Activated naive CD8-positive, alpha-beta T cell treated with anti-CD3 and anti-CD28 coated beads, Interleukin-2, amount 10 ng/mL, durations not matched to agents 7 days and 5 days (primary cell): ENCODE measurements around the gene LRRC73. TPM values are rescaled to one million over a fixed set of nuclear protein-coding genes. Genes with fewer than 3 reads are reported as not detected.
"Not testable (repeated sequence)": the region's sequence is repeated elsewhere in the genome, so short reads cannot be mapped to it uniquely, and the experiment has no call there.

Experiments
- ATAC-seq: fragments of 150-1000 bp; cut with Tn5 transposase; one replicate; pipeline ENCODE4 v1.10.0; 2021; ENCODE audit warnings: low read depth, moderate library complexity
- POLR2A ChIA-PET: fragments of 350-600 bp; sonication (Branson Sonifier 250); formaldehyde crosslinking; loops from one replicate; lab custom pipeline; 2021; ENCODE audit warnings: antibody characterized with exemption; lab: Charles Lee
- DNase-seq: peaks from one replicate; pipeline ENCODE4 v3.0.0; 2021
- H3K27ac Mint-ChIP-seq: one replicate; pipeline ENCODE4 v1.8.0; 2022; ENCODE audit warnings: mild to moderate bottlenecking, mixed read lengths
- H3K27me3 Mint-ChIP-seq: one replicate; pipeline ENCODE4 v1.8.0; 2022; ENCODE audit warnings: mild to moderate bottlenecking, moderate library complexity, mixed read lengths
- H3K36me3 Mint-ChIP-seq: one replicate; pipeline ENCODE4 v1.8.0; 2021; ENCODE audit warnings: mild to moderate bottlenecking, mixed read lengths
- H3K4me1 Mint-ChIP-seq: one replicate; pipeline ENCODE4 v1.8.0; 2021; ENCODE audit warnings: mixed read lengths
- H3K4me3 Mint-ChIP-seq: one replicate; pipeline ENCODE4 v1.8.0; 2022; ENCODE audit warnings: mild to moderate bottlenecking, moderate library complexity, mixed read lengths
- H3K9me3 Mint-ChIP-seq: one replicate; pipeline ENCODE4 v1.8.0; 2021; ENCODE audit warnings: mixed read lengths
- total RNA-seq, 2 experiments: library from RNA; stranded (reverse); gene quantifications; one replicate each; pipeline ENCODE4 v1.2.3, GENCODE V29; 2021

LRRC73 gene, protein sequence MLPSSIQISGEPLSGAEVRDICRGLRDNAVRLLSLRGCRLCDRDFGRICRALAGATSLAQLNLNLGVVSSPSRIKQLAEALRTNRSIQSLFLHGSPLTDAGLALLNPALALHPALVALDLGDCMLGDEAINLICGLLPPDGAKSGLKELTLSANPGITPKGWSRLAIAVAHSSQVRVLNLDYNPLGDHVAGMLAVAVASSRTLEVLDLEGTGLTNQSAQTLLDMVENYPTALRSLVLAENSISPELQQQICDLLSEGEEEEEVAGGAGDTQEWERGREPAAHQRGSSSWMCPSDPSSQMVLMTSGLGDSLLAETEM
- under 1 TPM; 0.33 to 0.37 TPM for total RNA-seq

DNA sequence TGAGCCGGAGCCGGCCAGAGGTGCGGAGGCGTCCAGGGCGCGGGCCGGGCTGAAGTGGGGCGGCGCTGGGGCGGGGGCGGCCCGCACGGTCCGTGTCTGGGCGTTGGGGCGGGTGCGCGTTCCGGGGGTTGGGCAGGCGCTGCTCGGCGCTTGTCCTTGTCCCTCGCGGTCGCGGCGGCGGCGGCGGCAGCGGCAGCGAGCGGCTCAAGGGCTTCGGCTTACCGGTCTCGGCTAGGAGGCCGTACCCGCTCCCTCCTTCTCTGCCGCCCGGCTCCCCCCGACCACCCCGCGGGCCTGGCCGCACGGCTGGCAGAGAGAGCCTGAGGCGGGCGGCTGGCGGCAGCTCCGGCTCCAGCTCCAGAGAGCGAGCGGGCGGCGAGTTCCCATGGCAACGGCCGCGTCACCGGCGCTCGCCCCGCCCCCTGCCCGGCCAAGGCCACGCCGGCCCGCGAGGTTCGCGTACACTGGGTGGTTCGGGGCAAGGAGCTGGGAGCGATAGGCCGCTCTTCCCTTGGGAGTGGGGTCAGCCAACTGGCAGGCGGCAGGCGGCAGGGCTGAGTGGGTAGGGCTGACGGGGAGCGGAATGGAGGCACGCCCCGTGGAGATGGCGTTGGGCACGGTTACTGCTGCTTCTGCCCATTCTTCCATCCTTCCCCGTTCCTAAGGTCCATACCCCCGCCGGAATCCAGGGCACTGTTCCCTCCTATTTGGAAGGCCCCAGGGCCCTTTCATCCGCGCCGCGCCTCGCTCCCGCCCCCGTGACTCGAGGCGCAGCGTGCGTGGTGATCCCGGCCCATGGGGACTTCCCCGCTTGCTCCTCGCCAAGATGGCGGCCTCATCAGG, at the start of gene LRRC73:
LRRC73 (minus strand) TSS at position 363 of the 843 bp plus-strand sequence. CDS start 561 bp downstream, outside the sequence.
- DNase-seq, result peak; percentile 88
- H3K27me3 Mint-ChIP-seq, result peaks cover 18% of the 10 kb centered on the region
- H3K4me1 Mint-ChIP-seq, result peaks cover 16% of the 10 kb centered on the region
- H3K27ac Mint-ChIP-seq, result no peak within 1 kb of the TSS
- POLR2A ChIA-PET, result interaction anchor here (0.6 to 1.2 kb wide), 6 partner anchors 12 to 286 kb away, joined by 3 to 5 read pairs (median 3); partner anchors contain the start of gene DNPH1
- H3K4me3 Mint-ChIP-seq, result peak within 1 kb of the TSS; percentile 86
- H3K36me3 Mint-ChIP-seq, result peaks cover 17% of the 10 kb centered on the region
- H3K9me3 Mint-ChIP-seq, result no peaks in the 10 kb centered on the region
- peak; percentile 66 for ATAC-seq

DNA sequence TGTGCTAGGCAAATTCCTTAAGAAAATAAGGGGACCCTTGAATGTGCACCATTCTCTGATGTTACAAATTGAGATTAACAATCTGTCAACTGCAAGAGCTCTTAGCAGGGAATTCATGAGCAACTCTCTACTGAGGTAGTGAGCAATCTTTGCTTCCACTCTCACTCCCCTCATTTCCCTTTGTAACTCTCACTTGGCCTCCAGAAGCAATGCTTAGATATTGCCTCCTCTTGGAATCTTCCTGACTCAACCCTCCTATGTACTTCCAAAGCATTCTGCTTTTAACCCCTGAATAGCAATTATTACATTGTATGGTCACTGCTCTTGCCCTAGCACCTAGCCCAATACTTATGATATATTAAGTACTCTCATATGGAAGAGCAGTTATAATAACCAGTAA, 49.2 kb upstream of the LRRC73 start:
- Mint-ChIP-seq H3K4me3 (no peak overlapping the region), H3K4me1 (no peaks in the 10 kb centered on the region), H3K9me3 (no peaks in the 10 kb centered on the region), H3K36me3 (peaks cover 18% of the 10 kb centered on the region), H3K27me3 (no peaks in the 10 kb centered on the region), H3K27ac (no peak overlapping the region)
- no peak for DNase-seq
- POLR2A ChIA-PET, result no interaction called here
- ATAC-seq, result no peak

DNA sequence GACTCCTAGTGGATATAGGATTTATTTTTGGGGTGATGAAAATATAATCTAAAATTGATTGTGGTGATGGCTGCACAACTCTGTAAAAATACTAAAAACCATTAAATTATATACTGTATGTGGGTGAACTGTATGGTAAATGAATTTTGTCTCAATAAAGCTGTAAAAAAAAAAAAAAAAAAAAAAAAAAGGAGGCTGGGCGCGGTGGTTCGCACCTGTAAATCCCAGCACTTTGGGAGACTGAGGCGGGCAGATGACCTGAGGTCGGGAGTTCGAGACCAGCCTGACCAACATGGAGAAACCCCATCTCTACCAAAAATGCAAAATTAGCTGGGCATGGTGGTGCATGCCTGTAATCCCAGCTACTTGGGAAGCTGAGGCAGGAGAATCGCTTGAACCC, 47.5 kb upstream of the LRRC73 start:
- H3K4me3 Mint-ChIP-seq, H3K27ac Mint-ChIP-seq, DNase-seq, H3K9me3 Mint-ChIP-seq, H3K4me1 Mint-ChIP-seq, ATAC-seq, H3K27me3 Mint-ChIP-seq: not testable (repeated sequence)
- POLR2A ChIA-PET, result interaction anchor here (0.6 kb wide), 1 partner anchor 62 kb away, joined by 3 read pairs; no protein-coding TSS in a partner anchor
- H3K36me3 Mint-ChIP-seq, result peaks cover 23% of the 10 kb centered on the region

DNA sequence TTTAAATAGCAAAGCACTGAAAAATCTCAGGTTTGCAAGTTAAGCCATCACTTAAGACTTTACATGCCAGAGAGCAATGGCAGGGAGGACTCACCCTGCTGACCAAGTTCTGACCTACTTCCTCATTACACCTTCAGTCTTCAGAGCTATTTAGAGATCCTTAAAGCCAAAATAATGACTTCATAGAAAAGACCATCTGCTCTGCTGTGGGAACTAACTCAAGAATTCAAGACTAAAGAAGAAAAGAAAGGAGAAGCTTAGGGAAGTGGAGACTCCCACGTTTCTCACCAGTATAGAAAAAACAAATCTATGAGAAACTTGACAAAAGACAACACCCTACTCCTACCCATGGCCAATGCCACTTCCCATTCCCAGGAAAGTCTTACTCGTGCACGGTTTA, 37.1 kb upstream of the LRRC73 start:
- Mint-ChIP-seq H3K36me3 (peaks cover 38% of the 10 kb centered on the region), H3K4me3 (no peak overlapping the region), H3K27me3 (no peaks in the 10 kb centered on the region), H3K4me1 (peaks cover 2% of the 10 kb centered on the region), H3K27ac (no peak overlapping the region), H3K9me3 (no peaks in the 10 kb centered on the region)
- DNase-seq (no peak), ATAC-seq (no peak)
- POLR2A ChIA-PET, result no interaction called here

DNA sequence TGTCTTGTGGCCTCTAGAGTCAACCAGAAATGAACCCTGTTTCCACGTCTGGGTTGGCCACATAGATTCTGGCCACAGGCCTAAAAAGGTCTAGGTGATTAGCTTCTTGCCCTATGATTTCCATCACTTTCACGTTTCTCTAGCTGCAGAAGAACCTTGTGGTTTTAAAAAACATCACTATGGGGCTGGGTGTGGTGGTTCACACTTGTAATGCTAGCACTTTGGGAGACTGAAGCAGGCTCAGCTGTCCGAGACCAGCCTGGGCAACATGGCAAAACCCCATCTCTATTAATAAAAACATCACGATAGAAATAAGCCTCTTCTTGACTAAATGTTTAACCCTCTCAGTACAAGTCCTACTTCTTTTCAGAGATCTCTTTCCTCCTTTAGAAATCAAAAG, 34.3 kb upstream of the LRRC73 start:
- ATAC-seq, result no peak
- Mint-ChIP-seq H3K36me3 (peaks cover 40% of the 10 kb centered on the region), H3K27me3 (no peaks in the 10 kb centered on the region), H3K4me3 (no peak overlapping the region), H3K9me3 (no peaks in the 10 kb centered on the region), H3K4me1 (peaks cover 2% of the 10 kb centered on the region), H3K27ac (no peak overlapping the region)
- POLR2A ChIA-PET, result no interaction called here
- no peak for DNase-seq

DNA sequence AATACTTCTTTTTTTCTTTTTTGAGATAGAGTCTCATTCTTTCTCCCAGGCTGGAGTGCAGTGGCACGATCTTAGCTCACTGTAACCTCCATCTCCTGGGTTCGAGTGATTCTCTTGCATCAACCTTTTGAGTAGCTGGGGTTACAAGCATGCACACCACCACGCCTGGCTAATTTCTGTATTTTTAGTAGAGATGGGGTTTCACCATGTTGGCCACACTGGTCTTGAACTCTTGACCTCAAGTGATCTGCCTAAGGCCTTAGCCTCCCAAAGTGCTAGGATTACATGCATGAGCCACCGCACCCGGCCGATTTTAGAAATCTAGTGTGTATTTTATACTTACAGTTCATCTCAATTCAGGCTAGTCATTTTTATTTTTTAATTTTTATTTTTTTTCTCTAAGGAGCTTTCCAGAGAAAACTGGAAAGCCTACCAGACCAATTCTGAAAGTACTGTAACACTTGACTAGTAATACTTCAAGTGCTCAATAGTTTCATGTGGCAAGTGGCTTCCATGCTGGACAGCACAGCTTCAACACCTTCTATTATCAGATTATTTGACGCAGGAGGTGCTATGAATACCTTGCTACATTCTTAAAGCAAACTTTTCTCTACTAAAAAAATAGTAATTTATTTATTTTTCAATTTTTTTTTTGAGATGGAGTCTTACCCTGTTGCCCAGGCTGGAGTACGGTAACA, 31.8 kb upstream of the LRRC73 start:
- H3K4me1 Mint-ChIP-seq, result peaks cover 2% of the 10 kb centered on the region
- DNase-seq (no peak), ATAC-seq (no peak)
- no peaks in the 10 kb centered on the region for H3K27me3 Mint-ChIP-seq
- H3K9me3 Mint-ChIP-seq, result no peaks in the 10 kb centered on the region
- no peak overlapping the region for H3K27ac Mint-ChIP-seq
- H3K4me3 Mint-ChIP-seq, result no peak overlapping the region
- H3K36me3 Mint-ChIP-seq, result peaks cover 48% of the 10 kb centered on the region
- POLR2A ChIA-PET, result no interaction called here

DNA sequence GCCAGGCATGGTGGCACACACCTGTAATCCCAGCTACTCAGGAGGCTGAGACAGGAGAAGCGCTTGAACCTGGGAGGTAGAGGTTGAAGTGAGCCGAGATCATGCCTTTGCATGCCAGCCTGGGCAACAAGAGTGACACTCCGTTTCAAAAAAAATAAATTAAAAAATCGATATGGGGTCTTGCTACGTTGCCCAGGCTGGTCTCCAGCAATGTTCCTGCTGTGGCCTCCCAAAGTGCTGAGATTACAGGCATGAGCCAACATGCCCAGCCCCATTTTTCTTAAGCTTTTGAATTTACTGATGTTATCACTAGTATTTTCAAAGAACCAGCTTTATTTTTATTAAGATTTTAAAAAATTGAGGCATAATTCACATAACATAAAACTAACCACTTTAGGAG, 30.4 kb upstream of the LRRC73 start:
- peaks cover 38% of the 10 kb centered on the region for H3K36me3 Mint-ChIP-seq
- no peaks in the 10 kb centered on the region for H3K9me3 Mint-ChIP-seq
- no peak overlapping the region for H3K4me3 Mint-ChIP-seq
- no peak overlapping the region for H3K27ac Mint-ChIP-seq
- ATAC-seq, result no peak
- DNase-seq, result no peak
- H3K4me1 Mint-ChIP-seq, result peaks cover 2% of the 10 kb centered on the region
- H3K27me3 Mint-ChIP-seq, result no peaks in the 10 kb centered on the region
- POLR2A ChIA-PET, result no interaction called here

DNA sequence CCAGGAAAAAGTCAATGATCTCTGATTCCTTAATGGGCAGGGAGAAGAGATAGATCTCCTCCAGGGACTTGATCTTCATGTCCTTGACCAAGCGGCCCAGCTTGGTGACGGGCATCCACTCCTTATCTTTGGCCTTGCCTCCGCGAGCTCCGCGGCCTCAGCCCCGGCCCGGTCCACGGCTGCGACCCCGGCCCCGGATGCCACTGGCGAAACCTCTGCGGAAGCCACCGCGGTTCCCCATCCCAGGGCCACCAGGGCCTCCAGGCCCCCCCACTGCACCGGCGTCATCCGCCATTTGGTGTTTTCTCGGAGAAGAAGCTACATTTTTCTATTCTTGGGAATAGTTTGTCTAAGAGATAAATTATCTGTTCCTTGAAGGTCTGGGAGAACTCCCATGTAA, 29.3 kb upstream of the LRRC73 start:
- H3K4me1 Mint-ChIP-seq, POLR2A ChIA-PET, DNase-seq, H3K27me3 Mint-ChIP-seq, ATAC-seq, H3K9me3 Mint-ChIP-seq, H3K27ac Mint-ChIP-seq, H3K4me3 Mint-ChIP-seq: not testable (repeated sequence)
- H3K36me3 Mint-ChIP-seq, result peaks cover 34% of the 10 kb centered on the region

DNA sequence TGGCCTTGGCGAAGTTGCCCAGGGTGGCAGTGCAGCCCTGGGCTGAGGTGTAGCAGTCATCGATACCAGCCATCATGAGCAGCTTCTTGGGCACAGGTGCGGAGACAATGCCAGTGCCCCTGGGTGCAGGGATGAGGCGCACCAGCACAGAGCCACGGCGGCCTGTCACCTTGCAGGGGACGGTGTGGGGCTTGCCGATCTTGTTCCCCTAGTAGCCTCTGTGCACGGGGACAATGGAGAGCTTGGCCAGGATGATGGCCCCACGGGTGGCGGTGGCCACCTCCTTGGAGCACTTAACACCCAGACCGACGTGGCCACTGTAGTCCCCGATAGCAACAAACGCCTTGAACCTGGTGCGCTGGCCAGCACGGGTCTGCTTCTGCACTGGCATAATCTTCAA, 28.8 kb upstream of the LRRC73 start:
- not testable (repeated sequence) for H3K27ac Mint-ChIP-seq, H3K27me3 Mint-ChIP-seq, ATAC-seq, DNase-seq, H3K9me3 Mint-ChIP-seq, H3K4me3 Mint-ChIP-seq, H3K4me1 Mint-ChIP-seq
- POLR2A ChIA-PET, result interaction anchor here (1.1 kb wide), 1 partner anchor 9 kb away, joined by 3 read pairs; no protein-coding TSS in a partner anchor
- peaks cover 32% of the 10 kb centered on the region for H3K36me3 Mint-ChIP-seq

DNA sequence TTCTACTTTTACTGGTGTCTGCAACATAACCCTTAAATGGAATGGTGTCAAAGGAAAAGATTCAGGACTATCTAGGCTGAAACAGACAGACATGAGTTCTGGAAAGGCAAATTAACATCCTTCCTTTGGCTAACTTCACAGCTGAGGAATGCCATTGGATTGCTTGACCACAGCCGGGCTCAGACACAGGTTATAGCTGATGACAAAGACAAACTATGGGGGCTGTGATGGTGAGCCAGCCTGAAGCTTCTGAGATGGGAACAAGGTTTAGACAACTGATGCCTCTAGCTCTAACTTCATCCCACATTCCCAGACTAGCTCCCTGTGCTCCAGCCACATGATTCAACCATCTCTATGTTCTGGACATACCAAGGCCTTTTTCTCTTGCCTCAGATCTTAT, 22.1 kb upstream of the LRRC73 start:
- H3K27ac Mint-ChIP-seq, result no peak overlapping the region
- H3K4me1 Mint-ChIP-seq, result no peaks in the 10 kb centered on the region
- DNase-seq (no peak), ATAC-seq (no peak)
- H3K4me3 Mint-ChIP-seq, result no peak overlapping the region
- POLR2A ChIA-PET, result interaction anchor here (0.6 kb wide), 1 partner anchor 12 kb away, joined by 3 read pairs; no protein-coding TSS in a partner anchor
- peaks cover 28% of the 10 kb centered on the region for H3K36me3 Mint-ChIP-seq
- H3K27me3 Mint-ChIP-seq, result no peaks in the 10 kb centered on the region
- no peaks in the 10 kb centered on the region for H3K9me3 Mint-ChIP-seq

DNA sequence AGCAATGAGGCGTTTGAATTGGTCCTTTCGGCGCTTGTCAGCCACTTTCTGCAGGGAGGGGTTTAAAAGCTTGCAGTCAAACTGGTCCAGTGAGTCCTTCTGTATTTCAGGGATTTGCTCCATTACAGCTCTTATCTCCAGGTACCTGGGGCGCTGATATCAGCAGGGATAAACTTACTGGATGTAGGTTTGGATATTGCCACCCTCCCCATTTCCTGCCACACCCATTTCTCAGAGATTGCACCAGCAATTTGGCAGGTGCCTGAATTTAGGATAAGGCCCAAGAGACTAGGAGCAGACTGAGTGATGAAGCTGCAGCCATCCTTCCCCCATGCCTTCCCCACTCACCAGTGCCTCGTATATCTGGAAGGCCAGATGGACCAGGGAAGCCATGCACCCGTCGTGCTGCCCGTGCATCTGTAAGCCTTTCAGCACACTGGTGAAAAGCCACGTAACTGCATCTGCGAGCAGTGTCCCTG, 14.4 kb upstream of the LRRC73 start:
- ATAC-seq, result no peak
- DNase-seq, result no peak
- no peaks in the 10 kb centered on the region for H3K9me3 Mint-ChIP-seq
- peak overlapping the region; percentile 15 for H3K27ac Mint-ChIP-seq
- no peak overlapping the region for H3K4me3 Mint-ChIP-seq
- POLR2A ChIA-PET, result interaction anchor here (0.5 to 0.6 kb wide), 2 partner anchors 45 to 1146 kb away, joined by 3 to 4 read pairs; no protein-coding TSS in a partner anchor
- H3K36me3 Mint-ChIP-seq, result peaks cover 24% of the 10 kb centered on the region
- no peaks in the 10 kb centered on the region for H3K4me1 Mint-ChIP-seq
- H3K27me3 Mint-ChIP-seq, result no peaks in the 10 kb centered on the region

DNA sequence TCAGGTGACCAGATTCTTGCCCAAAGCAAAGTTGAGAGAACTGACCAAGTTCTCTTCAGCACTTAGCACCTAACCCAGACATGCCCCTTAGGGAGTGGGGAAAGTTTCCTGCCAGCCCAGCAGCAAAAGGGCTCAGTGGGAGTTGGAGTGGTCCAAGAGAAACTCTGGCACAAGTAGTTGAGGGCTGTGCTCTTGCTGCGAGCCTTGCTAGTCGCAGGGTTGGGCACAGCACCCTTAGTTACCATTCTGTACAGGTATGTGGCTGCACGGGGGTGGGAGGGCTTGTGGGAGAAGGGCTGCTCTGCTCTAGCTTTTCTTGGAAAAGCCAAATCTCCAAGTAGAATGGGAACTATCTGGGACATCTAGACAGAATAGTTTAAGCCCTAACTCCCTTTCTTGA, 13.1 kb upstream of the LRRC73 start:
- Mint-ChIP-seq H3K9me3 (no peaks in the 10 kb centered on the region), H3K36me3 (peaks cover 23% of the 10 kb centered on the region), H3K4me1 (no peaks in the 10 kb centered on the region), H3K4me3 (no peak overlapping the region), H3K27me3 (no peaks in the 10 kb centered on the region), H3K27ac (no peak overlapping the region)
- ATAC-seq, result no peak
- POLR2A ChIA-PET, result no interaction called here
- DNase-seq, result no peak
